ENCODE measurements around the gene AMBRA1.

Gene AMBRA1

GRCh38 chr11:46478196-46478595, 115.6 kb downstream of the AMBRA1 start:
- H3K4me3 ChIP-seq (ENCODE audit: low read depth, low read length) = no peak overlapping the region
- no peak for DNase-seq (ENCODE audit: low read depth)
- TF ChIP-seq CTCF (IDR thresholded peaks at IDR 0.05; ENCODE audit: insufficient read depth, low read depth, low read length, missing control alignments) = no peak

- H3K4me3 ChIP-seq (ENCODE audit: low read depth, low read length) = no peak overlapping the region
- DNase-seq (ENCODE audit: low read depth) = no peak
- TF ChIP-seq CTCF (IDR thresholded peaks at IDR 0.05; ENCODE audit: insufficient read depth, low read depth, low read length, missing control alignments) = no peak
Observed at GRCh38 chr11:46477136-46477535, 116.7 kb downstream of the AMBRA1 start.

GRCh38 chr11:46475926-46476545, 117.8 kb downstream of the AMBRA1 start:
- DNase-seq (ENCODE audit: low read depth) = peak; percentile 36
- H3K4me3 ChIP-seq (ENCODE audit: low read depth, low read length) = no peak overlapping the region

GRCh38 chr11:46475051-46475925, 118.5 kb downstream of the AMBRA1 start:
- no peak overlapping the region for H3K4me3 ChIP-seq (ENCODE audit: low read depth, low read length)
- no peak for DNase-seq (ENCODE audit: low read depth)
- no peak for TF ChIP-seq CTCF (IDR thresholded peaks at IDR 0.05; ENCODE audit: insufficient read depth, low read depth, low read length, missing control alignments)

More at GRCh38 chr11:46475926-46476545, 117.8 kb downstream of the AMBRA1 start:
- TF ChIP-seq CTCF (IDR thresholded peaks at IDR 0.05; ENCODE audit: insufficient read depth, low read depth, low read length, missing control alignments) = no peak

- TF ChIP-seq CTCF (IDR thresholded peaks at IDR 0.05; ENCODE audit: insufficient read depth, low read depth, low read length, missing control alignments) = no peak
- H3K4me3 ChIP-seq (ENCODE audit: low read depth, low read length) = no peak overlapping the region
- DNase-seq (ENCODE audit: low read depth) = no peak
Observed at GRCh38 chr11:46472662-46472994, 121.2 kb downstream of the AMBRA1 start.

GRCh38 chr11:46471943-46472661, 121.7 kb downstream of the AMBRA1 start:
- no peak for DNase-seq (ENCODE audit: low read depth)
- H3K4me3 ChIP-seq (ENCODE audit: low read depth, low read length) = no peak overlapping the region
- TF ChIP-seq CTCF (IDR thresholded peaks at IDR 0.05; ENCODE audit: insufficient read depth, low read depth, low read length, missing control alignments) = no peak

Measured in GM12865 (cell line).